ENCODE data around the gene APOL3.

- no peak for TF ChIP-seq POLR2A (IDR thresholded peaks at IDR 0.05; ENCODE audit: low read length)
- no peak for TF ChIP-seq GATA1 (IDR thresholded peaks at IDR 0.05; ENCODE audit: low read depth, low read length)
Observed at GRCh38 chr22:36141481-36141880, 19.1 kb downstream of the APOL3 start.
